ENCODE data around the gene UBE2F. TPM values are rescaled to one million over a fixed set of nuclear protein-coding genes. Genes with fewer than 3 reads are reported as not detected.

UBE2F gene
- total and polyA plus RNA-seq, 9 of the 15 experiments (the other 6 are each of a cell fraction or from before 2014, with no cell fraction given): 18.1 to 88.1 (median 53.0) TPM

GRCh38 chr2:238023608-238024007, 56.8 kb downstream of the UBE2F start:
- intact Hi-C loops (cut with micrococcal nuclease): loop anchor here (10.0 kb wide), 1 partner anchor 99 kb away; no protein-coding TSS in a partner anchor
- DNase-seq (ENCODE audit: extremely low read depth in 1 of 4, low spot score in 3 of 4) (no peak), FAIRE-seq (no peak), ATAC-seq (no peak)
- H3K79me2 ChIP-seq (ENCODE audit: control insufficient read depth, insufficient read depth, low read length): no peaks in the 10 kb centered on the region; the same call in 2 of the 3 replicates
- in situ Hi-C loops (cut with MboI): no loop called here
- no peak overlapping the region for H3K4me2 ChIP-seq (ENCODE audit: insufficient read depth, low read length)
- H3K9me3 ChIP-seq (replicated peaks; ENCODE audit: control insufficient read depth, insufficient read depth, low read depth, low read length): no peaks in the 10 kb centered on the region
- no peak overlapping the region for H3K27ac ChIP-seq (ENCODE audit: extremely low read depth, low read depth, low read length)
- ChIA-PET POLR2A (interaction anchor here (0.6 kb wide), 1 partner anchor 78 kb away, joined by 3 read pairs; no protein-coding TSS in a partner anchor), CTCF (ENCODE audit: low intra/inter-chr PET ratio) (no interaction called here)
- H3K4me1 ChIP-seq (replicated peaks in 1 of 2; ENCODE audit: control insufficient read depth in 2 of 2, insufficient read depth in 2 of 2, low read length in 2 of 2): no peaks in the 10 kb centered on the region
- H3K4me3 ChIP-seq: no peak overlapping the region
- H3K36me3 ChIP-seq (ENCODE audit: control insufficient read depth, insufficient read depth, low read length): peaks cover 39% of the 10 kb centered on the region; the same call in 2 of the 3 replicates
- BruUV-seq (replicated peaks): no TSS peak
- H4K20me1 ChIP-seq (replicated peaks; ENCODE audit: control insufficient read depth, insufficient read depth, low read length): no peaks in the 10 kb centered on the region
- TF ChIP-seq BRD4 (IDR thresholded peaks at IDR 0.05) (no peak), TAL1 (IDR thresholded peaks at IDR 0.05) (no peak), RNF2 (IDR thresholded peaks at IDR 0.05) (no peak), MTA3 (IDR thresholded peaks at IDR 0.05; ENCODE audit: borderline replicate concordance) (no peak), TEAD4 (IDR thresholded peaks at IDR 0.05; ENCODE audit: low read length) (no peak), TEAD4 (CRISPR knock-in tag; IDR thresholded peaks at IDR 0.05; ENCODE audit: borderline replicate concordance) (no peak), ZNF347 (CRISPR knock-in tag; IDR thresholded peaks at IDR 0.05; ENCODE audit: low read depth) (no peak)
- no peaks in the 10 kb centered on the region for H3K27me3 ChIP-seq (ENCODE audit: control insufficient read depth in 2 of 2, insufficient read depth in 2 of 2, low read length in 2 of 2)
- no CpG with 5 or more reads among the region's 2 CpGs for WGBS (ENCODE audit: insufficient coverage, low coverage, missing lambda C conversion rate)
- no peak overlapping the region for H2AFZ ChIP-seq (ENCODE audit: low read depth, low read length)
- no peaks in the 10 kb centered on the region for H3K9me1 ChIP-seq (ENCODE audit: control insufficient read depth, insufficient read depth, low read length)
- H3K9ac ChIP-seq (ENCODE audit: insufficient read depth in 1 of 2, low read depth in 2 of 2, low read length in 2 of 2): no peak overlapping the region

DNA sequence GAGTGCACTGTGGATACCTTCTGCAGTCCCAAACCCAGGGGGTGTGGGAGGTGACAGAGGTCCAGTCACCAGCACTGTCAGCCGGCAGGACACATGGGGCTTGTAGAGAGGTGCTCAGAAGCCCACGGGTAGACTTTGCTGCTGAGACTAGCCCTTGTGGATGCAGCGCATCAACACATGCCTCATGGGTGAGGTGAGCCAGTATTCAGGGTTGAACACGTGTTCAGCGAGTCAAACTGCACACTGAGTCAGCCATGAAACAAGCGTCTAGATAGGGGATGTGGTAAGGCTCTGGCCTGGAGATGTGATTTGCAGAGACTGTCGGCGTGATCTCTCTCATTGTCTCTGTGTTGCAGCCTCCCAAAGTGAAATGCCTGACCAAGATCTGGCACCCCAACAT, 58.2 kb downstream of the UBE2F start:
- Histone ChIP-seq H3K9me3 (replicated peaks; ENCODE audit: control insufficient read depth, insufficient read depth, low read depth, low read length) (no peaks in the 10 kb centered on the region), H3K79me2 (ENCODE audit: control insufficient read depth, insufficient read depth, low read length) (no peaks in the 10 kb centered on the region; the same call in 2 of the 3 replicates), H3K4me1 (replicated peaks in 1 of 2; ENCODE audit: control insufficient read depth in 2 of 2, insufficient read depth in 2 of 2, low read length in 2 of 2) (no peaks in the 10 kb centered on the region), H3K27ac (ENCODE audit: extremely low read depth, low read depth, low read length) (no peak overlapping the region), H3K4me3 (no peak overlapping the region), H3K27me3 (ENCODE audit: control insufficient read depth in 2 of 2, insufficient read depth in 2 of 2, low read length in 2 of 2) (no peaks in the 10 kb centered on the region), H3K9ac (ENCODE audit: insufficient read depth in 1 of 2, low read depth in 2 of 2, low read length in 2 of 2) (no peak overlapping the region; a peak in 1 of 4 replicates), H3K4me2 (ENCODE audit: insufficient read depth, low read length) (no peak overlapping the region), H4K20me1 (replicated peaks; ENCODE audit: control insufficient read depth, insufficient read depth, low read length) (no peaks in the 10 kb centered on the region), H2AFZ (ENCODE audit: low read depth, low read length) (no peak overlapping the region), H3K36me3 (ENCODE audit: control insufficient read depth, insufficient read depth, low read length) (peaks cover 39% of the 10 kb centered on the region; the same call in 2 of the 3 replicates), H3K9me1 (ENCODE audit: control insufficient read depth, insufficient read depth, low read length) (no peaks in the 10 kb centered on the region)
- in situ Hi-C loops (cut with MboI) (no loop called here), intact Hi-C loops (cut with micrococcal nuclease) (loop anchor here (10.0 kb wide), 1 partner anchor 100 kb away; no protein-coding TSS in a partner anchor)
- ChIA-PET POLR2A (no interaction called here), CTCF (ENCODE audit: low intra/inter-chr PET ratio) (no interaction called here)
- WGBS (ENCODE audit: insufficient coverage, low coverage, missing lambda C conversion rate): 89% methylated on average over 5 of the region's 8 CpGs
- no TSS peak for BruUV-seq (replicated peaks)
- FAIRE-seq: no peak
- no peak for DNase-seq (ENCODE audit: extremely low read depth in 1 of 4, low spot score in 3 of 4)
- ATAC-seq: no peak
- TF ChIP-seq HDAC1 (IDR thresholded peaks at IDR 0.05): no peak
- no peak for TF ChIP-seq TCF3 (CRISPR knock-in tag; IDR thresholded peaks at IDR 0.05)
- no peak for TF ChIP-seq ZNF280B (CRISPR knock-in tag; IDR thresholded peaks at IDR 0.05)
- TF ChIP-seq SMAD4 (CRISPR knock-in tag; conservative IDR thresholded peaks at IDR 0.05): no peak
- TF ChIP-seq NUFIP1 (IDR thresholded peaks at IDR 0.05; ENCODE audit: partially characterized antibody): no peak
- no peak for TF ChIP-seq ZBTB7A (IDR thresholded peaks at IDR 0.05; ENCODE audit: borderline replicate concordance, control insufficient read depth, low read depth, low read length)
- TF ChIP-seq, protein P1, sequence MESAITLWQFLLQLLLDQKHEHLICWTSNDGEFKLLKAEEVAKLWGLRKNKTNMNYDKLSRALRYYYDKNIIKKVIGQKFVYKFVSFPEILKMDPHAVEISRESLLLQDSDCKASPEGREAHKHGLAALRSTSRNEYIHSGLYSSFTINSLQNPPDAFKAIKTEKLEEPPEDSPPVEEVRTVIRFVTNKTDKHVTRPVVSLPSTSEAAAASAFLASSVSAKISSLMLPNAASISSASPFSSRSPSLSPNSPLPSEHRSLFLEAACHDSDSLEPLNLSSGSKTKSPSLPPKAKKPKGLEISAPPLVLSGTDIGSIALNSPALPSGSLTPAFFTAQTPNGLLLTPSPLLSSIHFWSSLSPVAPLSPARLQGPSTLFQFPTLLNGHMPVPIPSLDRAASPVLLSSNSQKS (CRISPR knock-in tag; IDR thresholded peaks at IDR 0.05): no peak

Data from K562 (cell line).